ENCODE results near the gene RALGPS2. TPM values are rescaled to one million over a fixed set of nuclear protein-coding genes. Genes with fewer than 3 reads are reported as not detected.

The RALGPS2 gene
- total and polyA plus RNA-seq, 2 of the 8 experiments (the other 6 are each of a cell fraction or from before 2014, with no cell fraction given) = 6.7 to 38.0 TPM

- H3K4ac ChIP-seq (replicated peaks; ENCODE audit: insufficient read length, low read depth, low read length) = no peak overlapping the region
- H3K4me3 ChIP-seq (ENCODE audit: extremely low read depth in 1 of 4, insufficient read depth in 2 of 4, low read depth in 3 of 4, low read length in 4 of 4) = no peak overlapping the region
- no peak overlapping the region for H2BK120ac ChIP-seq (replicated peaks; ENCODE audit: low read depth, low read length)
- no peaks in the 10 kb centered on the region for H4K20me1 ChIP-seq (replicated peaks in 1 of 2; ENCODE audit: control insufficient read depth in 1 of 2, insufficient read depth in 2 of 2, low read length in 2 of 2)
- H2AK5ac ChIP-seq (ENCODE audit: low read depth, low read length) = no peak overlapping the region
- no peaks in the 10 kb centered on the region for H3K9me3 ChIP-seq (ENCODE audit: insufficient read depth in 2 of 2, low read depth in 1 of 2, low read length in 1 of 2)
- H2BK15ac ChIP-seq (ENCODE audit: low read length) = no peak overlapping the region
- H3K9ac ChIP-seq (replicated peaks in 1 of 4; ENCODE audit: extremely low read depth in 1 of 4, low read depth in 3 of 4, low read length in 3 of 4) = no peak overlapping the region
- H2AFZ ChIP-seq (ENCODE audit: low read length) = no peak overlapping the region
- no peaks in the 10 kb centered on the region for H3K27me3 ChIP-seq (replicated peaks in 1 of 4; ENCODE audit: control insufficient read depth in 3 of 4, extremely low read depth in 1 of 4, insufficient read depth in 3 of 4, low read length in 3 of 4)
- H3K4me1 ChIP-seq (replicated peaks in 1 of 4; ENCODE audit: control insufficient read depth in 3 of 4, insufficient read depth in 4 of 4, low read length in 3 of 4) = no peaks in the 10 kb centered on the region
- H3K56ac ChIP-seq (replicated peaks; ENCODE audit: insufficient read length, low read depth, low read length) = no peak overlapping the region
- no peaks in the 10 kb centered on the region for H3K79me2 ChIP-seq (ENCODE audit: control insufficient read depth in 1 of 2, insufficient read depth in 2 of 2, low read length in 2 of 2)
- ChIA-PET CTCF (ENCODE audit: partially characterized antibody) (interaction anchor here (1.1 to 2.7 kb wide), 5 partner anchors 10 to 140 kb away, joined by 3 to 7 read pairs (median 6); no protein-coding TSS in a partner anchor), POLR2A (ENCODE audit: partially characterized antibody) (no interaction called here)
- FAIRE-seq (no peak), DNase-seq (ENCODE audit: low read depth in 1 of 2, low spot score in 2 of 2) (no peak)
- no peak overlapping the region for H3K23ac ChIP-seq (ENCODE audit: insufficient read length)
- H3K27ac ChIP-seq (ENCODE audit: low read depth, low read length) = no peak overlapping the region
- no peak overlapping the region for H4K91ac ChIP-seq (replicated peaks; ENCODE audit: insufficient read length, low read length)
- H3K14ac ChIP-seq (ENCODE audit: insufficient read length) = no peak overlapping the region
- H4K8ac ChIP-seq (ENCODE audit: extremely low read depth, insufficient read depth, low read length) = no peak overlapping the region
- H2BK5ac ChIP-seq (ENCODE audit: low read depth, low read length) = no peak overlapping the region
- H3K4me2 ChIP-seq (ENCODE audit: insufficient read depth in 1 of 2, low read depth in 2 of 2, low read length in 2 of 2) = no peak overlapping the region
- no peaks in the 10 kb centered on the region for H3K36me3 ChIP-seq (ENCODE audit: control insufficient read depth in 2 of 4, insufficient read depth in 4 of 4, low read length in 3 of 4)
- H3K79me1 ChIP-seq (ENCODE audit: low read depth, low read length) = no peaks in the 10 kb centered on the region
- WGBS, 2 experiments (ENCODE audit: extremely low coverage in 1 of 2, insufficient coverage in 1 of 2, insufficient read length in 1 of 2, insufficient replicate concordance in 2 of 2, low coverage in 1 of 2, low lambda C conversion rate in 2 of 2, missing lambda C conversion rate in 1 of 2) = 86% methylated on average over 2 of the region's 2 CpGs; no CpG with 5 or more reads in 1 of the 2 experiments
- H2BK20ac ChIP-seq (ENCODE audit: low read length) = no peak overlapping the region
- TF ChIP-seq SAP30 (IDR thresholded peaks at IDR 0.05; ENCODE audit: insufficient read depth, insufficient replicate concordance, low read length) (no peak), FOSL1 (IDR thresholded peaks at IDR 0.05; ENCODE audit: insufficient read depth, low read depth, low read length) (no peak), ATF3 (IDR thresholded peaks at IDR 0.05; ENCODE audit: insufficient read depth, low read depth, low read length) (no peak), TEAD4 (IDR thresholded peaks at IDR 0.05; ENCODE audit: low read depth, low read length) (no peak), SUZ12 (IDR thresholded peaks at IDR 0.05; ENCODE audit: low read length) (no peak)
- no peak overlapping the region for H4K5ac ChIP-seq (ENCODE audit: insufficient read length, low read depth, low read length)
- H3K18ac ChIP-seq (ENCODE audit: extremely low read depth, low read length) = no peak overlapping the region
- H3K23me2 ChIP-seq (ENCODE audit: low read depth, low read length) = no peaks in the 10 kb centered on the region
- H2BK12ac ChIP-seq (ENCODE audit: low read depth, low read length) = no peak overlapping the region
These were observed 42.6 kb upstream of the RALGPS2 start for GRCh38 chr1:178682429-178682828.
